Choroid plexus epithelial cell (primary cell): ENCODE results near the gene CAMK1D.

ENCODE experiments used
- DNase-seq: peaks from one replicate; pipeline ENCODE4 v3.0.0-alpha.2; 2010; ENCODE audit warnings: low read depth
- H3K4me3 ChIP-seq: 2 replicates; pipeline ENCODE4 v1.5.1; 2011; ENCODE audit warnings: low read depth, mild to moderate bottlenecking, control low read depth, low read length, moderate library complexity
- TF ChIP-seq, protein P1 (sequence below): conservative IDR thresholded peaks from 2 replicates; pipeline ENCODE4 v1.5.1; 2011; ENCODE audit warnings: low read depth, mild to moderate bottlenecking, control low read depth, inconsistent platforms, low read length, moderate library complexity

The CAMK1D gene

DNA sequence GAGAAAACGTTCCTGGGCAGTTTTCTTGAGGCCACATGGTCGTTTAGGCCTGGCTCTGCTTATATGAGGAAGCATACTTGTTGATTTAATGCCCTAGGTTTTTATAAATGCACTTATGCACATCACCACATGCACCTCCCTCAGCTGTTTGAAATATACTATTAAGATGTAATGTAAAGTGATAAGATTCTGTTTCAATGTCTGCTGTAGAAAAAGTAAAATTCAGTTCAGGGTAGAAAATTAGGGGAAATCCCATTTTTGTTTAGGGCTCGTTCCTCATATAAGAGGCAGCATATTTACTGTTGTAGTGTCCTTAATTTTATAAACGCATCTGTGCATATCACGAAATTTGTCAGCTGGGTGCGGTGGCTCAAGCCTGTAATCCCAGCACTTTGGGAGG is 7.8 kb upstream of the CAMK1D start:
- no peak overlapping the region for H3K4me3 ChIP-seq
- DNase-seq, result no peak
- TF ChIP-seq, protein P1, sequence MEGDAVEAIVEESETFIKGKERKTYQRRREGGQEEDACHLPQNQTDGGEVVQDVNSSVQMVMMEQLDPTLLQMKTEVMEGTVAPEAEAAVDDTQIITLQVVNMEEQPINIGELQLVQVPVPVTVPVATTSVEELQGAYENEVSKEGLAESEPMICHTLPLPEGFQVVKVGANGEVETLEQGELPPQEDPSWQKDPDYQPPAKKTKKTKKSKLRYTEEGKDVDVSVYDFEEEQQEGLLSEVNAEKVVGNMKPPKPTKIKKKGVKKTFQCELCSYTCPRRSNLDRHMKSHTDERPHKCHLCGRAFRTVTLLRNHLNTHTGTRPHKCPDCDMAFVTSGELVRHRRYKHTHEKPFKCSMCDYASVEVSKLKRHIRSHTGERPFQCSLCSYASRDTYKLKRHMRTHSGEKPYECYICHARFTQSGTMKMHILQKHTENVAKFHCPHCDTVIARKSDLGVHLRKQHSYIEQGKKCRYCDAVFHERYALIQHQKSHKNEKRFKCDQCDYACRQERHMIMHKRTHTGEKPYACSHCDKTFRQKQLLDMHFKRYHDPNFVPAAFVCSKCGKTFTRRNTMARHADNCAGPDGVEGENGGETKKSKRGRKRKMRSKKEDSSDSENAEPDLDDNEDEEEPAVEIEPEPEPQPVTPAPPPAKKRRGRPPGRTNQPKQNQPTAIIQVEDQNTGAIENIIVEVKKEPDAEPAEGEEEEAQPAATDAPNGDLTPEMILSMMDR, result no peak

- DNase-seq, result no peak
- TF ChIP-seq, protein P1, result no peak
- H3K4me3 ChIP-seq, result no peak overlapping the region
Observed at GRCh38 chr10:12344375-12345110, 4.8 kb upstream of the CAMK1D start.

GRCh38 chr10:12346707-12347106 is 2.6 kb upstream of the CAMK1D start:
- no peak overlapping the region for H3K4me3 ChIP-seq
- TF ChIP-seq, protein P1, result no peak
- no peak for DNase-seq

DNA sequence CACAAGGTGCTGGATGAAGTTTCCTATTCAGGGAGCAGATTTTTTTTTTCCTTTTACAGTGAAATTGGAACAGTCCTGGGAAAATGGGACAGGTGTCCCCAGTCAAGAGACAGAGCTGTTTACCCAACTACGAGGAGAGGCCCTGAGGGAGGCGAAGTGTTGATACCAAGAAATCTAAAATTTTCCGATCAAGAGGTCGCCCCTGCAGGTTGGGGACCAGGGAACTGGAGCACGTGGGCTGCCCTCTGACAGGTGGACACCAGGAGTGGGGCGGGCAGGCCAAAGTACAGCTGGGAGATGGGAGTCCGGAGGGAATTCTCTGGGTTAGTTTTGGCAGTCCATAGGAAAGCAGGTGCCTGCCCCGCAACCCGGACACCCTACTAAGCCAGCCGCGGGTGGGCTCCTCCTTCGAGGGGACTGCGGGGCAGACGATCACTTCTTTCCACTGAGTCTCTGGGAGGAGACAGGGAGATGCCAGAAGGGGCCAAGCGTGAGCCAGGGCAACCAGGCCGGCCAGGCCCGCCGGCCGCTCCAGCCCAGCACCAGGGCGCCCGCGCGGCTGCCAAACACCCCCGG is 965 bp upstream of the CAMK1D start:
- peak overlapping the region; percentile 82 for H3K4me3 ChIP-seq
- DNase-seq, result no peak
- TF ChIP-seq, protein P1, result no peak

- TF ChIP-seq, protein P1, result no peak
- H3K4me3 ChIP-seq, result peak overlapping the region; percentile 82
- DNase-seq, result peak; percentile 8
Observed at GRCh38 chr10:12349629-12350166, 351 bp downstream of the CAMK1D start.

DNA sequence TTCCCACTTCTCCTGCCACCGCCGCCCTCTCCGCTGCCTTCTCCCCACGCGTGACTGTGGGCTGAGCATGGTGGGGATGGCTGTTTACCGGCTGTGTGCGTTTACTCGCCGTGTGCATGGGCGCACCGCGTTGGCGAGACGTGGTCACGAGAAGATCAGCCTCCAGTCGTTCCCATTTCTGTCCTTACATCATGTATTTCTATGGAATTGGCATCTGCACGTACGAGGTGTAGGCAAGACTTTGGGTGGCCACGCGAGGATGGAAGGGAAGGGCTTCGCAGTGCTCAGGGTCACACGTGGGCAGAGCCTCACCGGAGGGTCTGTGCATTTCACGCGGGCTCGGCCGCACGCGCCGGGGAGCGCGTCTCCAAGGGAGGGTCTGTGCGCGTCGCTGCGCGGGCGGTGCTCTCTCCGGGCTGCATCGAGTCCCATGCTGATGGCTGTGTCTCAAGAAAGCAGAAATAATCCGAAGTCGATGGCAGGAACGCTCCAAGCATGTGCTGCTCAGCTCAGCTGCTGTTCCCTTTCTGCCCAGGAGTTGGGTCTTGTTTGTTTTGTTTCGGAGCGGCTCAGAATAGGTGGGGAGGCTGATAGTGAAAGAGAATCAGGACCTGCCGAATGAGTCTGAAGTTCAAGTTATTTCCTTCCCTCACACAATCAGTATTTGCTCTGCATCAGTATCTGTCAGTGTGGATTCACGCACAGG is 973 bp downstream of the CAMK1D start:
- H3K4me3 ChIP-seq, result peak overlapping the region; percentile 82
- TF ChIP-seq, protein P1, result peak; percentile 16
- peak; percentile 65 for DNase-seq
